Prostate gland (tissue), 2 donors: Measurements from ENCODE around the gene PTPRG. TPM values are rescaled to one million over a fixed set of nuclear protein-coding genes. Genes with fewer than 3 reads are reported as not detected.

Source experiments
- DNase-seq: peaks from one replicate; pipeline ENCODE4 v3.0.0-alpha.2; 2019; ENCODE audit warnings: low spot score
- H3K27ac ChIP-seq, 2 donors: fragments of 200-600 bp; sonication (generic); 2 replicates each; pipeline ENCODE4 v1.5.1; 2017 to 2019
- H3K27me3 ChIP-seq: fragments of 200-600 bp; sonication (generic); replicated peaks from 2 replicates; pipeline ENCODE4 v1.5.1; 2019; ENCODE audit not compliant: insufficient read depth
- H3K36me3 ChIP-seq, 2 donors: fragments of 200-600 bp; sonication (generic); 1 replicate in 1 of 2; 2 replicates in 1 of 2; pipeline versions ENCODE4 v1.5.1 to v1.8.1; 2017 to 2019
- H3K4me1 ChIP-seq: fragments of 200-600 bp; sonication (generic); replicated peaks from 2 replicates; pipeline ENCODE4 v1.5.1; 2019
- H3K4me3 ChIP-seq, 2 donors: fragments of 200-600 bp; sonication (generic); 2 replicates each; pipeline ENCODE4 v1.5.1; 2017 to 2019
- H3K9me3 ChIP-seq: fragments of 200-600 bp; sonication (generic); 2 replicates; pipeline ENCODE4 v1.5.1; 2017
- POLR2A ChIP-seq: fragments of 450-650 bp; IDR thresholded peaks from one replicate; pipeline ENCODE4 v1.6.1; 2016; ENCODE audit warnings: antibody characterized with exemption, mild to moderate bottlenecking
- POLR2AphosphoS5 ChIP-seq: sonication (generic); formaldehyde crosslinking; IDR thresholded peaks from one replicate; pipeline ENCODE4 v1.6.1; 2017; ENCODE audit warnings: antibody characterized with exemption
- WGBS: methylation state at CpG from one replicate; pipeline ENCODE4 v1.1.5; 2018; 5-methylcytosine and 5-hydroxymethylcytosine counted together
- intact Hi-C: fragments of 100-400 bp; cut with DNase I; formaldehyde crosslinking; loops from one replicate; pipeline ENCODE4 v1.14.2; 2022
- total RNA-seq, 2 donors: library from RNA; depleted of rRNA; stranded (reverse); fragments of >200 nt; gene quantifications; one replicate each; pipeline ENCODE4 v1.1.0, GENCODE V29; 2016
- TF ChIP-seq, protein P1 (sequence below), 4 experiments: fragments of 200-600 bp in 2 of 4; fragments of 450-650 bp in 2 of 4; sonication (generic) in 2 of 4; IDR thresholded peaks; 1 replicate in 3 of 4; 2 replicates in 1 of 4; pipeline ENCODE4 v1.5.1; 2016 to 2019; ENCODE audit warnings: antibody characterized with exemption in 4 of 4, mild to moderate bottlenecking in 2 of 4, moderate library complexity in 2 of 4

PTPRG gene
- total RNA-seq, 2 donors from 2014 or later, result 22.0 to 78.6 TPM

DNA sequence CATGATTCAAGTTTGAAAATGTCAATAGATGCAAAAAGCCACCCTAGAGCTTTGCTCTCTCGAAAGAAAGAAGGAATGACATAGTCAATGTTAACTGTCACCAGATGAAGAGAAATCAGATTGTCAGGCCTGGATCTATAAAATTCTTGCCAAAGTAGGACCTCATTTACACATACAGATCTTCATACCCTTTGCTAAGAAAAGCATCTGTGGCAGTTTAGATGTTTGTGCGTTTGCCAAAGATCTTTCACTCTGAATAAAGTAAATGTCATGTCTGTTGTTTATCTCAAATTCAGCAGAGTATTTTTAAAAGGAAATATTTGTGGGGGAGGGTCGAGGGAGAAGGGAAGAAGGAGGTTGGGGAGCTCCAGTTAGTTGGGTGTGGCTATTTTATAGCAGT is 692.6 kb downstream of the PTPRG start:
- WGBS, result 61% methylated on average over 3 of the region's 3 CpGs
- H3K27ac ChIP-seq, result no peak overlapping the region
- no peaks in the 10 kb centered on the region for H3K36me3 ChIP-seq
- intact Hi-C loops, result no loop called here
- H3K9me3 ChIP-seq, result no peaks in the 10 kb centered on the region
- DNase-seq, result no peak
- no peaks in the 10 kb centered on the region for H3K27me3 ChIP-seq
- H3K4me1 ChIP-seq, result no peaks in the 10 kb centered on the region
- H3K4me3 ChIP-seq, result no peak overlapping the region
- TF ChIP-seq POLR2A (no peak), POLR2AphosphoS5 (no peak)
- TF ChIP-seq, protein P1, sequence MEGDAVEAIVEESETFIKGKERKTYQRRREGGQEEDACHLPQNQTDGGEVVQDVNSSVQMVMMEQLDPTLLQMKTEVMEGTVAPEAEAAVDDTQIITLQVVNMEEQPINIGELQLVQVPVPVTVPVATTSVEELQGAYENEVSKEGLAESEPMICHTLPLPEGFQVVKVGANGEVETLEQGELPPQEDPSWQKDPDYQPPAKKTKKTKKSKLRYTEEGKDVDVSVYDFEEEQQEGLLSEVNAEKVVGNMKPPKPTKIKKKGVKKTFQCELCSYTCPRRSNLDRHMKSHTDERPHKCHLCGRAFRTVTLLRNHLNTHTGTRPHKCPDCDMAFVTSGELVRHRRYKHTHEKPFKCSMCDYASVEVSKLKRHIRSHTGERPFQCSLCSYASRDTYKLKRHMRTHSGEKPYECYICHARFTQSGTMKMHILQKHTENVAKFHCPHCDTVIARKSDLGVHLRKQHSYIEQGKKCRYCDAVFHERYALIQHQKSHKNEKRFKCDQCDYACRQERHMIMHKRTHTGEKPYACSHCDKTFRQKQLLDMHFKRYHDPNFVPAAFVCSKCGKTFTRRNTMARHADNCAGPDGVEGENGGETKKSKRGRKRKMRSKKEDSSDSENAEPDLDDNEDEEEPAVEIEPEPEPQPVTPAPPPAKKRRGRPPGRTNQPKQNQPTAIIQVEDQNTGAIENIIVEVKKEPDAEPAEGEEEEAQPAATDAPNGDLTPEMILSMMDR (IDR thresholded peaks at IDR 0.05), result no peak

DNA sequence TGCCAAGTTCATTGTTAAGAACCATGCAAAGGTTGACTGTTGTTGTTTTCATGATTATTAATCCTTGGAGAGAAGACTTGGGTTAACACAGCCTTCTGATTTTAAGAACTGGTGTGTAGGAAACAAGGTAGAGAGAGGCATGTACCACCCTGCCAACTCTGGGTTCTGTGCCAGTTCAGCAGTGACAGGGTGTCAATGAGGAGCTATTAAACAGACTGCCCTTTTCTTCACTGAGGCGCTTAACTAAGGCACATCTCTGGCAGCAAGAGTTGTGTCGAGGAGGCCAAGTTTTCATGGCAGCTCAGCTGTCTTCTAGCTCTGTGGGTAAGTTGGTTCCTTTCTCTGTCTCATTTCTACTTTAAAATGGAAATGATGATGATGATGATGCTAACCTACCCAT is 694.4 kb downstream of the PTPRG start:
- H3K27ac ChIP-seq, result no peak overlapping the region
- no peaks in the 10 kb centered on the region for H3K4me1 ChIP-seq
- no peaks in the 10 kb centered on the region for H3K9me3 ChIP-seq
- no peak for TF ChIP-seq POLR2A
- TF ChIP-seq, protein P1 (IDR thresholded peaks at IDR 0.05), result no peak
- no peak for TF ChIP-seq POLR2AphosphoS5
- 38% methylated on average over 2 of the region's 2 CpGs for WGBS
- no peaks in the 10 kb centered on the region for H3K36me3 ChIP-seq
- H3K4me3 ChIP-seq, result no peak overlapping the region
- no peaks in the 10 kb centered on the region for H3K27me3 ChIP-seq
- intact Hi-C loops, result no loop called here
- DNase-seq, result no peak

DNA sequence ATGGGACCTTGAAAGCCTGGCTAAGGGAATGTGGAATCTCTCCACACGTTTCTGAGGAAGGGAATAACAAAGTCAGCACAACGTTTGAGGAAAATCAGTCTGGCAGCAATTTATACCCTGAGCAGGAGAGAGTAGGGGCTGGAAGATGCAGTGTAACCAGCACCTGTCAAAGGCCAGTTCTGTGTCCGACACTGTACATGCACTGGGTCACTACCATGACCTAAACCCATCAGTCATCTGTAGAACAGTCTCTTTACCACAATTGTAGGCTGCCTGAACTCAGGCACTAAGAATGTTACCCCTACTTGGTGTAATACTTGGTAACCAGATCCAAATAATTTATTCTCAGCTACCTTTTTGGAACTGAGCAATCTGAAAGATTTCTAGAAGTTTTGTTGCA is 698.6 kb downstream of the PTPRG start:
- intact Hi-C loops, result no loop called here
- H3K9me3 ChIP-seq, result no peaks in the 10 kb centered on the region
- H3K27me3 ChIP-seq, result no peaks in the 10 kb centered on the region
- TF ChIP-seq POLR2AphosphoS5 (no peak), POLR2A (no peak)
- TF ChIP-seq, protein P1 (IDR thresholded peaks at IDR 0.05), result no peak
- H3K36me3 ChIP-seq, result no peaks in the 10 kb centered on the region
- H3K4me1 ChIP-seq, result no peaks in the 10 kb centered on the region
- WGBS, result 81% methylated on average over 3 of the region's 3 CpGs
- no peak overlapping the region for H3K27ac ChIP-seq
- DNase-seq, result no peak
- H3K4me3 ChIP-seq, result no peak overlapping the region

DNA sequence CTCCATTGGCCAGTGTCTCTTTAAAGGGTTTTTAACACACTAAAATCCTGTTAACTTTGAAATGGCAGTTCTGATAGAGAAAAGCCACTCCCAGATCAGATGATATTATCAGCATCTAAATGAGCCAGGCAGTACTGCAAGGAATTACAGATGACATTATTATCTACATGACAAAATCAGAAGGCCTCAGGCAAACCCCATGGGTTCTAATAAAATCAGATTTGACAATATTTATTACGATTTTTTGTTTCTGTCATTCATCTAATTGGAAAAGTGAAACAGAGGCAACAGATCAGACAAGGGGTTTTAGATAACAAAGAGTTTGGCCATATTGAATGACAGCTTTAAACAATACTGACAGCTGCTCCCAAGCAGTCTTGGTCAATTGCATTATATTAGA is 699.3 kb downstream of the PTPRG start:
- TF ChIP-seq POLR2A (no peak), POLR2AphosphoS5 (no peak)
- TF ChIP-seq, protein P1 (IDR thresholded peaks at IDR 0.05), result no peak
- H3K27ac ChIP-seq, result no peak overlapping the region

DNA sequence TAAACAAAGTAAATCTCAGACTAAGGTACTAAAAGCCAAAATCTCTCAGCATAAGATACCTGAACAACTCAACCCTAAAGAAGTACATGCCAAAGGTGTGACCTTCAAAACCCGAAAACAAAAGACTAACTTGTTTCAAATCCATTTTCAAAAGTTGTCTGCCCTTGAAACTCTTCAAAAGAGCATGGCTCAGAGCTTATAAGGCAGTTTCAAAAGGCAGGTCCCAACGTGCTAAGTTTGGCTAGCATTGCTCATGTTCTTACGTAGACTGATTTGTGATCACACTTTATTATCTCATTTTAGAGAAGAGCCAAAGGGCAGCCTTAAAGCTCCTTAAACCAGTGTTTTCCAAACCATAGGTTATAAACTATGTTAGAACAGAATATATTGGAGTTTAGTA is 699.8 kb downstream of the PTPRG start:
- TF ChIP-seq POLR2AphosphoS5, result no peak
- TF ChIP-seq POLR2A, result no peak
- TF ChIP-seq, protein P1 (IDR thresholded peaks at IDR 0.05), result no peak
- Histone ChIP-seq H3K27ac (no peak overlapping the region), H3K4me1 (no peaks in the 10 kb centered on the region), H3K36me3 (no peaks in the 10 kb centered on the region), H3K4me3 (no peak overlapping the region), H3K9me3 (no peaks in the 10 kb centered on the region), H3K27me3 (no peaks in the 10 kb centered on the region)
- intact Hi-C loops, result no loop called here
- 49% methylated on average over 3 of the region's 3 CpGs for WGBS
- DNase-seq, result peak; percentile 19

More for the DNA sequence above, 699.3 kb downstream of the PTPRG start:
- Histone ChIP-seq H3K4me1 (no peaks in the 10 kb centered on the region), H3K27me3 (no peaks in the 10 kb centered on the region), H3K4me3 (no peak overlapping the region), H3K36me3 (no peaks in the 10 kb centered on the region), H3K9me3 (no peaks in the 10 kb centered on the region)
- no peak for DNase-seq
- intact Hi-C loops, result no loop called here
- 51% methylated on average over 1 of the region's 1 CpG for WGBS
